ENCODE measurements around the gene POLDIP3. TPM values are rescaled to one million over a fixed set of nuclear protein-coding genes. Genes with fewer than 3 reads are reported as not detected.
"Not testable (repeated sequence)": the region's sequence is repeated elsewhere in the genome, so short reads cannot be mapped to it uniquely, and the experiment has no call there.

POLDIP3 gene
- total RNA-seq, 1 donor from 2014 or later: 39.3 TPM

DNA sequence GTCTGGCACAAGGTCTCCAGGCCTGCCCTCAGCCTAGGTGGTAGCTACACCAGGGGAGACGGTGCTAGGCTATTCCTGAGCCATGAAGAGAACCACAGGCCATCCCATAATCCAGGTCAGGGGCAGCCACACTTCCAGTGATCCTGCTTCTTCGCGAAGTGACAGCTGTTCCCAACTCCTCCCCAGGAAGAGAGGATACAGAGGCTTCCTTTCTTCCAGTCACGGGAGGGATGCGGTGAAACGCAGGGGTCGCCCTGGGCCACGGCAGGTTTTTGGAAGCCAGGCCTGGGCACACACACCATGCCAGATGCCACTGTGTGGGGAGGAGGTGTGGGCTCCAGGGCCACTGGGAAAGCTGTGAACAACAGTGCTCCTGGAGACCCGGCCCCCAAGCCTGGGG is 37.5 kb downstream of the POLDIP3 start:
- ATAC-seq; DNase-seq (ENCODE audit: missing footprints); intact Hi-C loops (cut with DNase I): not testable (repeated sequence)

- ATAC-seq; intact Hi-C loops (cut with DNase I); DNase-seq (ENCODE audit: missing footprints): not testable (repeated sequence)
Observed at GRCh38 chr22:42575996-42576574, 38.6 kb downstream of the POLDIP3 start.

DNA sequence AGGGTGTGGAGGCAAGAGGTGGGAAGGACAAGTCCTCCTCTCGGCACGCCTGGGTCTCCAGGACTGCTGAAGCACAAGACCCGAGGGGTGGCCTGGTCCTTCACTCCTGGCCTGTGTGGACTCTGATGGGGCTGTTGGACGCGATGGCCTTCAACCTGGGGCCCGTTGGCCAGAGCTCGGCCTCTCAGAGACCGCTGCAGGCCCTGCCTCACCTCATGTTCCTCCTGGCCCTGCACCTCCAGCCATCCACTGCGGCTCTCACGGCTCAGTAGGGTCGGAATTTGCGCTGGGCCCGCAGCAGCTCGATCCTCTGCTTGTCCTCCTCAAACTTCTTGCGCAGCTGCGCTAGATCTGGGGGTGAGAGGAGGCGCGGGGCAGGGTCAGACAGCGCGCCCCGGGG is 40.2 kb downstream of the POLDIP3 start:
- DNase-seq (ENCODE audit: missing footprints); ATAC-seq; intact Hi-C loops (cut with DNase I): not testable (repeated sequence)

DNA sequence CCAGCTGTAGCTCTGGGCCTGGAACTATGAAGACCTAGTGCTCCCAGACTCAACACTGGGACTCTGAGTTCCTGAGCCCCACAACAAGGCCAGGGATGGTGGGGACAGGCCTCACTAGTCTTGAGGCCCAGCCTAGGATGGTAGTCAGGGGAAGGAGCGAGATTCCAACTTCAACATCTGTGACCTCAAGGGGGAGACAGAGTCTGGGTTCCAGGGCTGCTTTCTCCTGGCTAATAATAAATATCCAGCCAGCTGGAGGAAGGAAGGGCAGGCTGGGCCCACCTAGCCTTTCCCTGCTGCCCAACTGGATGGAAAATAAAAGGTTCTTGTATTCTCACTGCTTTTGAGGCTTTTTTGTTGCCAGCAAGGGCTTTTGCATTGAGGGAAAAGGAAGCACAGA is 40.6 kb downstream of the POLDIP3 start:
- ATAC-seq: peak; percentile 19
- intact Hi-C loops (cut with DNase I); DNase-seq (ENCODE audit: missing footprints): not testable (repeated sequence)

DNA sequence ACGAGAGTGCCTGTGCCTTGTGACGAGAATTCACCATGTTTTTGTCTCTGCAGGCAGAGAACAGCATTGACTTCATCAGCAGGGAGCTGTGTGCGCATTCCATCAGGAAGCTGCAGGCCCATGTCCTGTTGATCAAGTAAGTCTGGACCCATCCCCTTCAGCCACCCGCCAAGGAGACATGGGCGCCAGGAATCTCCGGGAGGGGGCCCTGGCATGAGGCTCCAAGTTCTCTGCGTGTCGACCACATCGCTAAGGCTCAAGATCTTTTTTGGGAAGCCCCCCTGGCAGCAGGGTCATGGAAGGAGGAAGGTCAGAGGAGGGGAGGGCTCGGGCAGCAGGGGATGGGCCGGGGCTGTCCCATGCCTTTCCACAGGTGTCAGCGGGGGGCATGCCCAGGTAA is 43.6 kb downstream of the POLDIP3 start:
- DNase-seq (ENCODE audit: missing footprints); ATAC-seq; intact Hi-C loops (cut with DNase I): not testable (repeated sequence)

GRCh38 chr22:42570580-42570979 is 44.1 kb downstream of the POLDIP3 start:
- DNase-seq (ENCODE audit: missing footprints); ATAC-seq; intact Hi-C loops (cut with DNase I): not testable (repeated sequence)

DNA sequence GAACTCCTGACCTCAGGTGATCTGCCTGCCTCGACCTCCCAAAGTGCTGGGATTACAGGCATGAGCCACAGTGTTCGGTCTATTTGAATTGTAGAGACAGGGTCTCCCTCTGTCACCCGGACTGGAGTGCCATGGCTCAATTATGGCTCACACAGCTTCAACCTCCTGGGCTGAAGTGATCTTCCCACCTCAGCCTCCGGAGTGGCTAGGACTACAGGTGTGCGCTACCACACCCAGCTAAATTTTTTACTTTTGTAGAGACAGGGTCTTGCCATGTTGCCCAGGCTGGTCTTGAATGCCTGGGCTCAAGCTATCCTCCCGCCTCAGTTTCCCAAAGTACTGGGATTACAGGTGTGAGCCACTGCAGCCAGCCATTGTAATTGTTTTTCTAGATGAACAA is 46.7 kb downstream of the POLDIP3 start:
- intact Hi-C loops (cut with DNase I); DNase-seq (ENCODE audit: missing footprints): not testable (repeated sequence)

GRCh38 chr22:42565956-42566355 is 48.7 kb downstream of the POLDIP3 start:
- ATAC-seq (no peak), DNase-seq (ENCODE audit: missing footprints) (no peak)
- intact Hi-C loops (cut with DNase I): no loop called here

More for the DNA sequence above, 46.7 kb downstream of the POLDIP3 start:
- ATAC-seq: not testable (repeated sequence)

DNA sequence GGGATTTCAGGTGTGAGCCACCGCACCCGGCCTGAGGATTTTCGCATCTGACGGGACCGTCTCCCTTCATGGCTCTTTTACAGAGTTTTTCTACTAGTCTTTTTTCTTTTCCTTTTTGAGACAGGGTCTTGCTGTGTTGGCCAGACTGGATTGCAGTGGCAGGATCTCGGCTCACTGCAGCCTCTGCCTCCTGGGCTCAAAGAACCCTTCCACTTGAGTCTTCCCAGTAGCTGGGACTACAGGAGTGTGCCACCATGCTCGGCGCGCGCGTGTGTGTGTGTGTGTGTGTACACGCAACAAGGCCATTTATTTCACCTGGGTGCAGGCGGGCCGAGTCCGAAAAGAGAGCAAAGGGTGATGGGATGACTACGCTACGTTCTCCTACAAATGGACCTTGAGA is 50.0 kb downstream of the POLDIP3 start:
- ATAC-seq (no peak), DNase-seq (ENCODE audit: missing footprints) (no peak)
- intact Hi-C loops (cut with DNase I): no loop called here

- ATAC-seq; DNase-seq (ENCODE audit: missing footprints); intact Hi-C loops (cut with DNase I): not testable (repeated sequence)
Observed at GRCh38 chr22:42563943-42564342, 50.7 kb downstream of the POLDIP3 start.

- DNase-seq (ENCODE audit: missing footprints) (no peak), ATAC-seq (no peak)
- intact Hi-C loops (cut with DNase I): no loop called here
Observed at GRCh38 chr22:42562684-42563083, 52.0 kb downstream of the POLDIP3 start.

- ATAC-seq (peak; percentile 15), DNase-seq (ENCODE audit: missing footprints) (no peak)
- intact Hi-C loops (cut with DNase I): no loop called here
Observed at GRCh38 chr22:42562279-42562678, 52.4 kb downstream of the POLDIP3 start.

GRCh38 chr22:42561856-42562255 is 52.8 kb downstream of the POLDIP3 start:
- ATAC-seq (no peak), DNase-seq (ENCODE audit: missing footprints) (no peak)
- intact Hi-C loops (cut with DNase I): no loop called here

- intact Hi-C loops (cut with DNase I): no loop called here
- ATAC-seq (no peak), DNase-seq (ENCODE audit: missing footprints) (no peak)
Observed at GRCh38 chr22:42560781-42561180, 53.9 kb downstream of the POLDIP3 start.

- intact Hi-C loops (cut with DNase I): no loop called here
- DNase-seq (ENCODE audit: missing footprints) (no peak), ATAC-seq (no peak)
Observed at GRCh38 chr22:42560381-42560780, 54.3 kb downstream of the POLDIP3 start.

- DNase-seq (ENCODE audit: missing footprints): peak; percentile 90
- intact Hi-C loops (cut with DNase I): loop anchor here (5.0 kb wide), 2 partner anchors 59 to 461 kb away; partner anchors contain the start of genes NDUFA6 and POLDIP3
- peak; percentile 98 for ATAC-seq
Observed at GRCh38 chr22:42553475-42554361, 61.0 kb downstream of the POLDIP3 start, which contains the start of gene SERHL2. TSS of gene SERHL2 (plus strand) at chr22:42553956. CDS start at chr22:42554021, 65 bp downstream.

GRCh38 chr22:42552294-42552647 is 62.4 kb downstream of the POLDIP3 start:
- intact Hi-C loops (cut with DNase I): loop anchor here (5.0 kb wide), 2 partner anchors 60 to 460 kb away; partner anchors contain the start of genes NDUFA6 and POLDIP3
- DNase-seq (ENCODE audit: missing footprints); ATAC-seq: not testable (repeated sequence)

DNA sequence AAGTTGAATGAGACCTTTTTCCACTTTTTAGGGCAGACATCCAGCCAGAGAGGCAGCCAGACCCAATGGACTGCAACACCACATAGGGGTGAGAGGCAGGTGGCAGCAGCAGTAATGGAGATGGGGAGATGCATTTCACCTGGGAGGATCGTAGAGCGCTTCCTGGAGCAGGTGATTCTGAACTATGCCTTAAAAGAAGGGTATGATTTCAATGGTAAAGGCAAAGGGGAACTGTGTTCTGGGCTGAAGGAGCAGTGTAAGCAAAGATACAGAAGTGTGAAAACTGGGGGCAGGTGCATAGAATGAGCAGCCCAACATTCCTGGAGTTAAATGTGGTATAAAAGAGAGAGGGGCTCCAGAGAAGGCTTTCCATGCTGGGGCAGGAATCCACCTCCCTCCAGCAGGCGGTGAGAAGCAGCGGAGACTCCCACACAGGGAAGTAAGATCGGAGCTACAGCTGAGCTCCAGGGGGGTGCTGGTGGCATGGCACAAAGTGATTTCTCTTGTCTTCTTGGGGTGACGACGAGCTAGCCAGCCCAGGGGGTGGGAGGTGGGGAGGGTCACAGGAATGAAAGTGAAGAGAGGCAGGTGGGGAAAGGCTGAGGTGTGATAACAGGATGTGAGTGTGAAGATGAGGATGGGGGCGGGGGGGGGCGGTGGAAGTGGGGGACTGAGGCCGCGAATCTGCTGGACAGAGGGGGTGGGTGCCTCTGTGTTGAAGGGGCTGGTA is 65.2 kb downstream of the POLDIP3 start:
- no peak for DNase-seq (ENCODE audit: missing footprints)
- no peak for ATAC-seq
- intact Hi-C loops (cut with DNase I): loop anchor here (5.0 kb wide), 2 partner anchors 63 to 457 kb away; partner anchors contain the start of genes NDUFA6 and POLDIP3
